ENCODE data around the gene COTL1.

The COTL1 gene

GRCh38 chr16:84614073-84614459 lies 3.8 kb downstream of the COTL1 start:
- ATAC-seq = no peak
- no peak for TF ChIP-seq ZNF565 (CRISPR knock-in tag; conservative IDR thresholded peaks at IDR 0.05; ENCODE audit: low read depth)
- no peak for TF ChIP-seq TOX (CRISPR knock-in tag; IDR thresholded peaks at IDR 0.05; ENCODE audit: borderline replicate concordance)
- no peak for TF ChIP-seq GLIS3 (CRISPR knock-in tag; IDR thresholded peaks at IDR 0.05)
- TF ChIP-seq RARB (CRISPR knock-in tag; IDR thresholded peaks at IDR 0.05) = no peak
- TF ChIP-seq OSR1 (CRISPR knock-in tag; IDR thresholded peaks at IDR 0.05) = no peak
- no peak for TF ChIP-seq TSHZ2 (CRISPR knock-in tag; IDR thresholded peaks at IDR 0.05)
- no peak for TF ChIP-seq CSDC2 (CRISPR knock-in tag; IDR thresholded peaks at IDR 0.05)

- TF ChIP-seq GLIS3 (CRISPR knock-in tag; IDR thresholded peaks at IDR 0.05) (no peak), CREB5 (CRISPR knock-in tag; IDR thresholded peaks at IDR 0.05; ENCODE audit: low read depth) (no peak), ZNF70 (CRISPR knock-in tag; IDR thresholded peaks at IDR 0.05) (no peak), CSDC2 (CRISPR knock-in tag; IDR thresholded peaks at IDR 0.05) (no peak), CSRNP3 (CRISPR knock-in tag; IDR thresholded peaks at IDR 0.05) (no peak), ARNTL (CRISPR knock-in tag; IDR thresholded peaks at IDR 0.05; ENCODE audit: borderline replicate concordance, low read depth) (no peak), TCF4 (CRISPR knock-in tag; IDR thresholded peaks at IDR 0.05; ENCODE audit: borderline replicate concordance) (no peak), ZNF565 (CRISPR knock-in tag; conservative IDR thresholded peaks at IDR 0.05; ENCODE audit: low read depth) (no peak), SNAI2 (CRISPR knock-in tag; IDR thresholded peaks at IDR 0.05) (no peak), PPARA (CRISPR knock-in tag; IDR thresholded peaks at IDR 0.05; ENCODE audit: borderline replicate concordance) (no peak), BACH2 (CRISPR knock-in tag; IDR thresholded peaks at IDR 0.05; ENCODE audit: borderline replicate concordance) (no peak), ESRRG (CRISPR knock-in tag; IDR thresholded peaks at IDR 0.05) (no peak), RARB (CRISPR knock-in tag; IDR thresholded peaks at IDR 0.05) (no peak), OSR1 (CRISPR knock-in tag; IDR thresholded peaks at IDR 0.05) (no peak), TOX (CRISPR knock-in tag; IDR thresholded peaks at IDR 0.05; ENCODE audit: borderline replicate concordance) (no peak)
These were observed 4.3 kb downstream of the COTL1 start for GRCh38 chr16:84613408-84614072.

GRCh38 chr16:84612686-84613085 lies 5.2 kb downstream of the COTL1 start:
- no peak for TF ChIP-seq TOX (CRISPR knock-in tag; IDR thresholded peaks at IDR 0.05; ENCODE audit: borderline replicate concordance)
- no peak for TF ChIP-seq RARB (CRISPR knock-in tag; IDR thresholded peaks at IDR 0.05)
- TF ChIP-seq BACH2 (CRISPR knock-in tag; IDR thresholded peaks at IDR 0.05; ENCODE audit: borderline replicate concordance) = no peak
- no peak for TF ChIP-seq ZNF8 (CRISPR knock-in tag; IDR thresholded peaks at IDR 0.05)
- no peak for TF ChIP-seq ZNF70 (CRISPR knock-in tag; IDR thresholded peaks at IDR 0.05)
- no peak for TF ChIP-seq ZFP30 (CRISPR knock-in tag; IDR thresholded peaks at IDR 0.05)
- ATAC-seq = no peak

More at GRCh38 chr16:84613408-84614072, 4.3 kb downstream of the COTL1 start:
- no peak for ATAC-seq

GRCh38 chr16:84611041-84611440 lies 6.8 kb downstream of the COTL1 start:
- TF ChIP-seq TCF4 (CRISPR knock-in tag; IDR thresholded peaks at IDR 0.05; ENCODE audit: borderline replicate concordance) = no peak
- TF ChIP-seq POU6F1 (CRISPR knock-in tag; IDR thresholded peaks at IDR 0.05; ENCODE audit: borderline replicate concordance, low read depth) = no peak
- no peak for TF ChIP-seq GLIS3 (CRISPR knock-in tag; IDR thresholded peaks at IDR 0.05)
- no peak for TF ChIP-seq CREB5 (CRISPR knock-in tag; IDR thresholded peaks at IDR 0.05; ENCODE audit: low read depth)
- TF ChIP-seq ZC3H10 (CRISPR knock-in tag; IDR thresholded peaks at IDR 0.05) = no peak
- TF ChIP-seq CSRNP3 (CRISPR knock-in tag; IDR thresholded peaks at IDR 0.05) = no peak
- no peak for TF ChIP-seq ZNF70 (CRISPR knock-in tag; IDR thresholded peaks at IDR 0.05)
- peak; percentile 42 for TF ChIP-seq ISL1 (CRISPR knock-in tag; IDR thresholded peaks at IDR 0.05)
- peak; percentile 48 for ATAC-seq

All from SK-N-SH treated with all-trans-retinoic acid at 6 μM for 48 hours (cell line).